Measurements from ENCODE around the gene PRKAR1B.
A peak's percentile ranks its signal among the peaks of the same experiment; 100 is the strongest.

The PRKAR1B gene

GRCh38 chr7:602341-603141, 124.5 kb downstream of the PRKAR1B start:
- H3K4me3 ChIP-seq (replicated peaks in 1 of 2; ENCODE audit: low read depth in 2 of 2, low read length in 2 of 2): no peak overlapping the region
- DNase-seq (ENCODE audit: low read depth in 2 of 2): no peak
- no peak for TF ChIP-seq CTCF (IDR thresholded peaks at IDR 0.05; ENCODE audit: low read depth, low read length)

GRCh38 chr7:601595-602340, 125.3 kb downstream of the PRKAR1B start:
- peak; percentile 47 to 48 for DNase-seq (ENCODE audit: low read depth in 2 of 2)
- TF ChIP-seq CTCF (IDR thresholded peaks at IDR 0.05; ENCODE audit: low read depth, low read length): no peak
- H3K4me3 ChIP-seq (replicated peaks in 1 of 2; ENCODE audit: low read depth in 2 of 2, low read length in 2 of 2): no peak overlapping the region

- no peak overlapping the region for H3K4me3 ChIP-seq (replicated peaks in 1 of 2; ENCODE audit: low read depth in 2 of 2, low read length in 2 of 2)
- no peak for DNase-seq (ENCODE audit: low read depth in 2 of 2)
- TF ChIP-seq CTCF (IDR thresholded peaks at IDR 0.05; ENCODE audit: low read depth, low read length): no peak
Observed at GRCh38 chr7:601036-601594, 126.0 kb downstream of the PRKAR1B start.

GRCh38 chr7:600149-601035, 126.7 kb downstream of the PRKAR1B start:
- DNase-seq (ENCODE audit: low read depth in 2 of 2): no peak
- no peak for TF ChIP-seq CTCF (IDR thresholded peaks at IDR 0.05; ENCODE audit: low read depth, low read length)
- H3K4me3 ChIP-seq (replicated peaks in 1 of 2; ENCODE audit: low read depth in 2 of 2, low read length in 2 of 2): no peak overlapping the region

GRCh38 chr7:598899-599298, 128.2 kb downstream of the PRKAR1B start:
- no peak for DNase-seq (ENCODE audit: low read depth in 2 of 2)
- no peak overlapping the region for H3K4me3 ChIP-seq (replicated peaks in 1 of 2; ENCODE audit: low read depth in 2 of 2, low read length in 2 of 2)
- no peak for TF ChIP-seq CTCF (IDR thresholded peaks at IDR 0.05; ENCODE audit: low read depth, low read length)
